ENCODE data around the gene FAM228B.
"Not testable (repeated sequence)": the region's sequence is repeated elsewhere in the genome, so short reads cannot be mapped to it uniquely, and the experiment has no call there.

The FAM228B gene

DNA sequence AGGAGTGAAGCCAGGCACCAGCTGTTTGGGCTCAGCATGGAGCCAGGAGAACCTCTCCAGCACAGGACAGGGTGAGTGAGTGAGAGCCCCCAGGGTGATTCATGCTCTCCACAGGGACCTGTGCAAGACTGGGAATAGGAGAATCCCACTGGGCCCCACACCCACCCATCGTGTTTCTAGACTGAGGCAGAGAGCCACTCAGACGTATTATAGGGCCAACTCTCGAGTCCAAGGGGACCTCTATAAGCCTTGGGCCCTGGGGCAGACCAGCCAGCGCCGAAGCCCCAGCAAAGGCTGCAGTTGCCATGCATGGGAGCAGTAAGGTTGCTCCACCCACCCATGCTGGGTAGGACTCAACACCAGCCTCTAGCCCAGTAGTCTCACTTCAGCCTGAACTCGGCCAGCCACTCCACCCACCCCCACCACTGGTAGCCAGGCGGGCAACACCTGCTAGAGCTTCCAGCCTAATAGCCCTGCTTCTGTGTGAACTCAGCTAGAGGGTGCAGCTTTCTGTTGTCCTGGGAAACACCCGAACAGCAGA, 19.1 kb upstream of the FAM228B start:
- DNase-seq = no peak

DNA sequence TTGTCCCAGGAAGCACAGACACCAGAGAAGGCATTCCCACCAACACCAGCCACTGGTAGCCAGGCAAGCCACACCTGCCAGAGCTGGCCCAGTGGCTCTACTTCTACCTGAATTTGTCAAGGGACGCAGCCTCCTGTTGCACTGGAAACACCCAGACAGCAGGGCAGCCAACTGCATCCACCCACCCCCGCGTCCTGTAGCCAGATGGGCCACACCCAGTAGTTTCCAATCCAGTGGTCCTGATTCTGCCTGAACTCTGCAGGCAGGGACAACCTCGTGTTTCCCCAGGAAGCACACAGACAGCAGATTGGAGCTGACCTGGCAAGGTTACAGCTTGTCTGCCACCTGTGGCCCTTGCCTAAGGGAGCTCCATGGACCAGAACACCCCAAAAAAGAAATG, 18.4 kb upstream of the FAM228B start:
- no peak for DNase-seq

DNA sequence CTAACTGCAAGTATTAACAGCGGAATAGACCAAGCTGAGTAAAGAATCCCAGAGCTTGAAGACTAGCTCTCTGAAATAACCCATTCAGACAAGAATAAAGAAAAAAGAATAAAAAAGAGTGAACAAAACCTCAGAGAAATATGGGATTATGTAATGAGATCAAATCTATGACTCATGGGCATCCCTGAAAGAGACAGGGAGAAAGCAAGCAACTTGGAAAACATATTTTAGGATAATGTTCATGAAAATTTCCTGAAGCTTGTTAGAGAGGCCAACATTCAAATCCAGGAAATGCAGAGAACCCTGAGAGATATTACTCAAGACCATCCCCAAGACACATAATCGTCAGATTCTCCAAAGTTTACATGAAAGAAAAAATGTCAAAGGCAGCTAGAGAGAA, 17.5 kb upstream of the FAM228B start:
- no peak for DNase-seq

DNA sequence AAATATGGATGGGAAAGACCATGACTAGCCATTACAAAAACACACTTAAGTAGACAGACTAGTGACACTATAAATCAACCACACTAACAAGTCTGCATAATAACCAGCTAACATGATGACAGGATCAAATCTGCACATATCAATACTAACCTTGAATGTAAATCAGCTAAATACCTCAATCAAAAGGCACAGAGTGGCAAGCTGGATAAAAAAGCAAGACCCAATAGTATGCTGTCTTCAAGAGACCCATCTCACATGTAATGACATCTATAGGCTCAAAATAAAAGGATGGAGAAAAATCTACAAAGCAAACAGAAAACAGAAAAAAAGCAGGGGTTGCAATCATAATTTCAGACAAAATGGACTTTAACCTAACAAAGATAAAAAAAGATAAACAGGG, 16.5 kb upstream of the FAM228B start:
- no peak for DNase-seq

DNA sequence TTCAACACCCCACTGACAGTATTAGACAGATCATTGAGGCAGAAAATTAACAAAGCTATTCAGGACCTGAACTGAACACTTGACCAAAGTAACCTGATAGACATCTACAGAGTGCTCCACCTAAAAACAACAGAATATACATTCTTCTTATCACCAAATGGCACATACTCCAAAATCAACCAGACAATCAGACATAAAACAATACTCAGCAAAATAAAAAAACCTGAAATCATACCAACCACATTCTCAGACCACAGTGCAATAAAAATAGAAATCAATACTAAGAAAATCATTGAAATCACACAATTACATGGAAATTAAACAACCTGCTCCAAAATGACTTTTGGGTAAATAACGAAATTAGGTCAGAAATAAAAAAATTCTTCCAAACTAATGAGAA, 15.9 kb upstream of the FAM228B start:
- no peak for DNase-seq

DNA sequence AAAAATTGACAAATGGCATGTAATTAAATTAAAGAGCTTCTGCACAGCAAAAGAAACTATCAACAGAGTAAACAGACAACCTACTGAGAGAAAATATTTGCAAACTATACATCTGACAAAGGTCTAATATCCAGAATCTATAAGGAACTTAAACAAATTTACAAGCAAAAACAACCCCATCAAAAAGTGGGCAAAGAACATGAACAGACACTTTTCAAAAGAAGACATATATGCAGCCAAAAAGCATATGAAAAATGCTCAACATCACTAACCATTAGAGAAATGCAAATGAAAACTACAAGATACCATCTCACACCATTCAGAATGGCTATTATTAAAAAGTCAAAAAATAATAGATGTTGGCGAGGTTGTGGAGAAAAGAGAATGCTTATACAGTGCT, 13.8 kb upstream of the FAM228B start:
- DNase-seq = not testable (repeated sequence)

DNA sequence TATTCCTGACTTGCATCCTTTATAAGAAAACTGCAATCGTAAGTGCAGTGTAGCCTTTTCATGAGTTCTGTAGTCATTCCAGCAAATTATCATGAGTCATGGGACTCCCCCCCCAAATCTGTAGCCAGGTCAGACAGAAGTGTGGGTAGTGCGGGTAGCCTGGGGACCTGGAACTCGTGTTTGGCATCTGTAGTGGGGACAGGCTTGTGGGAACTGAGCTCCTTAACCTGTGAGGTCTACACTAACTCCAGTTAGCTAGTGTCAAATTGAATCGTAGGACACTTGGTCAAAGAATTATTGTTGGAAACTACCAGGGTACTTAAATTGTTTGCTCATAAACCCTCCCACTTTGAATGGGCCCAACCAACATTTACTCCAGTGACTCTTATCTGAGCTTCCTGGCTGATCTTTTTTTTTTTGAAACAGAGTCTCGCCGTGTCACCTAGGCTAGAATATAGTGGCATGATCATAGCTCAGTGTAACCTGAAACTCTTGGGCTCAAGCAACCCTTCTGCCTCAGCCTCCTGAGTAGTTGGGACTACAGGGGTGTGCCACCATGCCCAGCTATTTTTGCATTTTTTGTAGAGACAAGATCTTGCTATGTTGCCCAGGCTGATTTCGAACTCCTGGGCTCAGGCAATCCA, 12.5 kb upstream of the FAM228B start:
- no peak for DNase-seq

DNA sequence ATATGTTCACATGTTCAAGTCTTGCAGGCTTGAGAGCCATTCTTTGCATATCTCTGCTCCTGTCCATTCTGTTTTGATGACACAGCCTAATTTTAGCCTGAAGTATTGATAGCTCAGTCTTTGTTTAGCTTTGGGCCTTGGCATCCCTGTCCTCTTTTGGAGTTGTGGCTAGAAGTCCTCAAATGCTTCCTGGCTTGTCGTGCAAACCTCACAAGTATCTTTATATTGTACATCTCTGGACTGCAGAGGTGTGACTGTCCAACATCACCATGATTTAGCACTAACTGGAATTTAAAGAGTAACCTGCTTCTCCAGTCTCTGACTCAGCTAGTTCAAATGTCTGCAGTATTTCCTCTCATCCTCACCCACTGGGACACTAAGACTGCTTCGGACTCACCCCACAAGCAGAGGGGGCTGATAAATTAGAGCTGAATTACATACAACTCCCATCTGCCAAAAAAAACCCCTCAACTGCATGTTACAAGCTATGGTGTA, 11.8 kb upstream of the FAM228B start:
- DNase-seq = no peak

DNA sequence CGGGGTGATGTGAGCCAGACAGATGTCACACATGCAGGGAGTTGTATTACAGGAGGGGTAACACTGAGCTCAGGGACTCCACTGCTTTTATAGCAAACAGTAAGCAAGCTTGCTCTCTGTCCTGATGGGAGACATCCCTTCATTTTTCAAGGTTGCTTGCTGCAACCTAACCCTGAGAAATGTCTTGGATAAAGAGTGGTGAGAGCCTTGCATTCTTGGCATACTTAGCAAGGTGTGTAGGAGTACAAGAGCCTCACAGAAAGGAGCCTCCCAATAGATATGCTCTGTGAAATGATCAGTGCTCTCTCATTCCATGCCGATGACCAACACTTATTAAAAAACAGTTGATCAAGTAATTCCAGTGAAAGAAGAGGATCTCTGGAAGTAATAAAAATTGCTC, 8.2 kb upstream of the FAM228B start:
- DNase-seq = no peak

DNA sequence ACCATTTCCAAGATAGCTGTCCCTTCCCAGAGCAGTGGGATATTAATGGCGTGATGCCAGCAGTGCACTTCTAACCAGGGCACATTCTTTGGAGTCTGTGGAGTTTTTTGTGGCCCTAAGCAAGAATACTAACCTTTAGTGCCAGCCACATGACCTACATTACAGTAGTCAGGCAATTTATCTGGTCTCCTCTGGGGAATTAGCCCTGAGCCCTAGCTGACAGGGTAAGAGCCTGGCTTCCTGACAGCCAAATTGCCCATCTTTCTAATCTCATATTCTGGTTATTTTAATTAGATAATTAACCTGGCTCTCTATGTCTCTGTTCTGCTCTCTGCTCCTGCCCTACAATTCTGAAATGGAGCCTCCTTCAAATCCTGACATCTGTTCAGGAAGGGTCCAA, 5.4 kb upstream of the FAM228B start:
- no peak for DNase-seq

DNA sequence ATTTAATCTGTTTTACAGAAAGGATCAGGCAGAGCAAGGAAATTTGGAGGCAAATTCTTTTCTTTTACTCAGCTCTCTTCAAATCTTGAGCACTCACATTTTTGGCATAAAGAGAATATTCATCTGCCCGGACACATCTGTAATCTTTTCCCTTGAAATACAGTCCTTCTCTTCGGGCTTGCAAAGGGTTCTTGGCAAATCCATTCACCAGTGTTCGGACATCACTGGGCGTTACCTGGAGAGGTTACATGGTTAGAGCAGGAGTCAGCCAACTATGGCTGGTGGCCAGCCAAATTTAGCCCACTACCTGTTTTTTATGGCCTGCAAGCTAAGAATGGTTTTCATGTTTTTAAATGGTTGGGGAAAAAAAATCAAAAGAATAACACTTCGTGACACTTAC, 2.2 kb upstream of the FAM228B start:
- no peak for DNase-seq

DNA sequence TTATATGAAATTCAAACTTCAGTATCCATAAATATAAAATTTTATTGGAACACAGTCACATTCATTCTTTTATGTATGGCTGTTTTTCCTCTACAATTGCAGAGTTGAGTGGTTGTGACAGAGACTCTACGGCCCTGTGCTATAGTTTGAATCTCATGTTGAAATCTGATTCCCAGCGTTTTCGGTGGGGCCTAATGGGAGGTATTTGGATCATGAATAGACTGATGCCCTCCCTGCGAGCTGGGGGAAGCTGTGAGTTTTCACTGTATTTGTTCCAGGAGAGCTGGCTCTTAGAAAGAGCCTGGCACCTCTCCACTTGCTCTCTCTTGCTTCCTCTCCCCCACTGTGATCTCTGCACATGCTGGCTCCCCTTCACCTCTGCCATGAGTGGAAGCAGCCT, 1.8 kb upstream of the FAM228B start:
- DNase-seq = no peak

DNA sequence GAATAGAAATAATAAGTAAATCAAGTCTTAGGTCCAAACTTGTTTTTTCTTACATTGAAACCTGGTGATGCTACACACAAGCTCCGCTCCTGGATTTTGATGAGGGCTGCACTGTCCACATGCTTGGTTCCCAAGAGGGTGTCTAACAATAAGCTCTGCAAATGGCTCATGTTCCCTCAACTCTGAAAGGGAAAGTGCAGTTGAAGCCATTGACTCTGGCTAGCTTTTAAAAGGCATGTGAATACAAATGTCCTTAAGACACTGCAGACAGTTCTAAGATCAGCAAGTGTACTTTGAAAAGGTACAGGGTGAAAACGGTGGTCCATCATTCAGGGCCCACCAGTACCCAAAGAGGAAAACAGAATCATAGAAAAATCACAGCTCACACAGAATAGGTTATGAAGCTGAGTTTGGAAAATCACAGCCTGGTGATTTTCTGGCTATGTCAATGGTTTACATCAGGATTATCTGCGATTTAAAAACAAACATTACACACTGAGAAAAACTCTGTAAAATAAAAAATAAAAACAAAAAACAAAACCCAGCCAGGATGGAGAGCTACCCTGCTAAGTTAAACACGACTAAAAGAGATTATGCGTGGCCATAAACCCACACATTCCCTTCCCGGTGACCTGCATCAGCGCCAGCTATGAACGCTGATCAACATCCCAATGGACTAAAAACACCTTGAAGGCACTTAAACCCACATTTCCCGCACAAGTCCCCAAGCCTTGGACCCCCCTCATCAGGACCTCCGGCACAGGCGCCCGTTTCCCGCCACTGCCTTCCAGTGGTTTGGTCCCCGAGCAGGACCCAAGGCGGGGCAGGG, 689 bp upstream of the FAM228B start:
- no peak for DNase-seq

DNA sequence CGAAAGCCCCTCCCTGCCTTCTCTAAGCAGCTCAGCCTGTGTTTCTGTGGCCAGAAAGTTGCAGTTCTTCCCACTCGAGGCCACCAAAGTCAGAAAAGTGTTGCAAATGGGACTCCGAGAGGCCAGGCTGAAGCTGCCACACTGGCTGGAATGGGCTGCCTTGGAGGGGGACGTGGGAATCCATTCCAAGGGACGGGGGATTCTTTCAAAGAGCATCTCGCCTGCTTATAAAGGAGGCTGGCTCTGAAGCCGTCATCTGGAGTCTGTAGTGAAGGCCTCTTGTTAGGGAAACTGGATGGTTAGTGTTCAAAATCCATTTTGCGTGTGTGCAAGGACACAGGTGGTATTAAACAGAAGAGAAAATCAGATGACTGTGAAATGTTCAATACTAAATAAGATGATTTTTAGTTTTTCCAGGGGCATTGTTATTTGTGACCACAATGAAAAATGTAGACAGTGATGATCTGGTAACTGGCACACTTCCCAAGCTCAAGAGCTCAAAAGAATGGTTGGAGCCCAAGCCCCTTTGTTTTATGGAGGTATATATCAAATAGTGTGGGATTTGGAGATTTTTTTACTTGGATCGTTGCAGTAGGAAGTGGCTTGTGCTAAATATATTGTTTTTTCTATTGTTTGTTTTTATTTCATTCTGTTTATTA, 782 bp downstream of the FAM228B start:
- no peak for DNase-seq

DNA sequence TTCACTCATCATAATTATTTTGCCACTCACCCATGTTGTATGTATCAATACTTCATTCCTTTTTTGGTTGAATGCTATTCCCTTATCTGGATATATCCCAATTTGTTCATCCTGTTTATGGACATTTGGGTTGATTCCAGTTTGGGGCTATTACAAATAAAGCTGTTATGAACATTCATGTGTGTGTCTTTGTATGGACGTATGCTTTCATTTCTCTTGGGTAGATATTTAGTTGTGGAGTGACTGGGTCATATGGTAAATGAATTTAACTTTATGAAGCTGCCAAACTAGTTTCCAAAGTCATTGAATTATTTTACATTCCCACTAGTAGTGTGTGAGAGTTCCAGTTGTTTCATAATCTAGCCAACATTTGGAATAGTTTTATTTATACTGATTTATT, 2.7 kb downstream of the FAM228B start:
- no peak for DNase-seq

DNA sequence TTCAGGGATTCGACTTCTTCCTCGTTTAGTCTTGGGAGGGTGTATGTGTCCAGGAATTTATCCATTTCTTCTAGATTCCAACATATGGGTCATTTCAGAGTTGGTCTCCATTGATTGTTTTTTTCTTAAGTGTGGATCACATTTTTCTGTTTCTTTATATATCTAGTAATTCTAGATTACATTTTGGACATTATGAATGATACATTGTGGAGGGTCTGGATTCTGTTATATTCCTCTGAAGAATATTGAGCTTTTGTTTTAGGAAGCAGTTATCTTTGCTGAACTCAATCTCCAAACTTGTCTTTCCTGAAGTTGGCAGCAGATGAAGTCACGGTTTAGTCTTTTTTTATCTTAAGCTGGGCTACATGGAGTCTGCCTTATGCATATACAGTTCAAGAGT, 9.3 kb downstream of the FAM228B start:
- DNase-seq = no peak

DNA sequence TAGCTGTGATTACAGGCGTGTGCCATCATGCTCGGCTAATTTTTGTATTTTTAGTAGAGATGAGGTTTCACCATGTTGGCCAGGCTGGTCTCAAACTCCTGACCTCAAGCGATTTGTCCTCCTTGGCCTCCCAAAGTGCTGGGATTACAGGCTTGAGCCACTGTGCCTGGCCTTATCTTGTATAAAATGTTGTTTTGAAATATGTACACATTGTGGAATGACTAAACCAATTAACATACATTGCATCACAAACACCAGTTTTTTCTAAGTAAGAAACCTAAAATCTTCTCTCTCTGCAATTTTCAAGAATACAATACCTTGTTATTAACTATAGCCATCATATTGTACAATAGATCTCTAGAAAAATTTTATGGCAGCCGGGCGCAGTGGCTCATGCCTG, 17.0 kb downstream of the FAM228B start:
- DNase-seq = not testable (repeated sequence)

DNA sequence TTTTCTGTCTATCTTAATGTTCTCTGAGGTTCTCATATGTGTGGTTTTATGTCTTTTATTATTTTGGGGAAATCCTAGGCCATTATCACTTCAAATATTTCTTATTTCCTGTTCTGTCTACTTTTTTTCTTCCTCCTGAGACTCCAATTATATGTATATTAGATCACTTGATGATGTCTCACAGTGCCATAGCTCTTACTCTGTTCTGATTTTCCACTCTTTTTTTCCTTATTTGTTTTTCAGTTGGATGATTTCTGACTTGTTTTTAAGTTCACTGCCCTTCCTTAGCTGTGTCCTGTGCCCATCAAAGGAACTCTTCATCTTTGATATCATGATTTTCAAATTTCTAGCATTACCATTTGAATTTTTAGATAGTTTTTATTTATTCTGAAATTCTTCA, 24.1 kb downstream of the FAM228B start:
- DNase-seq = no peak

DNA sequence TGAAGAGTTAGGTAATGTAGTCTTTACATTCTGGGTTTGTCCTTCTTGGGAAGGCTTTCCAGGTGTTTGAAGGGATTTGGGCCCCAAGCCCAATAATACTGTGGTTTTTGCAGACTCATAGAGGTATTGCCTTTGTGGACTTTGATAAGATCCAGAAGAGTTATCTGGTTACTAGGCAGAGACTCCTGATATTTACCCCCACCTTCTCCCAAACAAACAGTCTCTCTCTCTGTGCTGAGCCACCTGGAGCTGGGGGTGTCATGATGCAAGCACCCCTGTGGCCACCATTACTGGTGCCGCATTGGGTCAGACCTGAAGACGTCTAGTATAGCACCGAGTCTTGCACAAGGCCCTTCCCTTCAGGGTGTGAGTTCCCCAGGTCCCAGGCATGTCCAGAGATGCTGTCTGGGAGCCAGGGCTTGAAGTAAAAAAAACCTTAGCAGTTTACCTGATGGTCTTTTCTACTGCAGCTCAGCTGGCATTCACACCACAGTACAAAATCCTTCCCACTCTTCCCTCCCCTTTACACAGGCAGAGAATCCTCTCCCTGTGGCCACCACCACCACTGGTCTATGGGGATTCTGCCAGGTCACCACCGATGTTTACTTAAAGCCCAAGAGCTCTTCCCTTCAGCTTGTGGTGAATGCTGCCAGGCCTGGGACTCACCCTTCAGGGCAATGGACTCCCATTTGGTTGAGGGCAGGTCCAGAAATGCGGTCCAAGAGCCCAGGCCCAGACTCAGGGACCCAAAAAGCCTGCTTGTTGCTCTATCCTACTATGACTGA, 29.3 kb downstream of the FAM228B start:
- DNase-seq = no peak

DNA sequence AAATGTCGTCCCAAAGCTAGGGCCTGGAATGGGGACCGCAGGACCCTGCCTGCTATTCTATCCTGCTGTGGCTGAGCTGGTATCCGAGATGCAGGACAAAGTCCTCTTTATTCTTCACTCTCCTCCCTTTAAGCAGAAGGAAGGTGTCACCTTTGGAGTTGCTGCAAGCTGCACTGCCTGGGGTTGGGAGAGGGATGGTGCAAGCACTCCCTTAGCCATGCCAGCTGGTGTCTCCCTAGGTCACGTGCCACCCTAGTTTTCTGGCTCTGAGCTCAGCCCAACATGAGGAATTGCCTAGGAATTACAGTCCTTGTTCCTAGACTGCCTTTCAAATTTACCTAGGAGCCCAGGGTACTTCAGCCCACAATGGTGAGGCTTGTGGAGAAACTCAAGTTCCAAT, 30.2 kb downstream of the FAM228B start:
- DNase-seq = no peak

DNA sequence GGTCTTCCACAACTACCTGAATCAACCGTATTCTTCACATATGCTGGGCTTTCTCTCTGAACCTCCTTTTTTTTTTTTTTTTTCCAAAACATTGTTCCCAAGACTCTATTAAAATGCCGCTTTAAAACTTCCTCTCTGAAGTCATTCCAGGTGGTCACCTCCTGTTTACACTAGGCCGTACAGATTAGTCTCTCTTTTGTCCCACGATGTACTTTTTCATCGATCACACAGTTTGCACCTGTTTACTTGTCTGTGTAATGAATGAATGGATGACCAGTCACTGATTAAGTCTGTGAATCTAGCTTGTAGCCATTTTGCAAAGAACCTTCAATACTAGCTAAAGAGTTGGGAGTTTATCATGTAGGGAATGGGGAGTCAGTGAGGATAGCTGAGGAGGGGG, 34.9 kb downstream of the FAM228B start:
- DNase-seq = no peak

DNA sequence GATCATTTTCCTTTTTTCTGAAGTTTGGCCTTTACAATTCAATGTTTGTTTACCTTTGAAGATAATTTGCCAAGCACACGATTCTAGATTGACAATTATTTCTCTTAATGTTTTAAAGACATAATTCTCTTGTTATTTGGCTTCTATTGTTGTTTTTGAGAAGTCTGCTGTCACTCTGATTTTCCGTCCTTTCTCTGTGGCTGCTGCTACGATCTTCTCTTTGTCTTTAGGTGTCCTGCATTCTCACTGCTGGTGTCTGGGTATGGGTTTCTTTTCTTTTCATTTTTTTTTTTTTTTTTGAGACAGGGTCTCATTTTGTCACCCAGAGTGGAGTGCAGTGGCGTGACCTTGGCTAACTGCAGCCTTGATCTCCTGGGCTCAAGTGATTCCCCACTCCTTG, 36.4 kb downstream of the FAM228B start:
- no peak for DNase-seq

DNA sequence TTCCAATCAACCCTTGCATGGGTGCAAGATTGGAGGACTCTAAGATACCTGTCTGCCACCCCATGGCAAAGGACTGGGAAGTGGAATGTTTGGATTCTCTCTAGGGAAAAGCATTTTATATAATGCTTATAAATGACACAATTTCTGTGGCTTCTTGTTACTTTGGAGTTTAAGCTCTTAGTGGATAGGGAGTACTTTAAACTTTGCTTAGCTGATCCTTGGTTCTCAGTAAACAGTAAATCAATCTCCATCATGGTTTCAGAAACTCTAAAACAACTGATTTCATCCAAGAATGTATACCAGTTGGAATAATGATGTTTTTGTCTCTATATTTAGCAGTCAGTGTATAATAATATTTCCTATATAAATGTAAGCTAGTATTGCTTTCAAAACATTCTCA, 37.5 kb downstream of the FAM228B start:
- no peak for DNase-seq

Data from GF-D8 (cell line).